ENCODE data around the gene CTNNA1. TPM values are rescaled to one million over a fixed set of nuclear protein-coding genes. Genes with fewer than 3 reads are reported as not detected.

Gene CTNNA1
- total RNA-seq, 4 donors from 2014 or later, result 223 to 304 (median 263) TPM

- H3K4me3 ChIP-seq (ENCODE audit: low read depth, poor library complexity, severe bottlenecking), result no peak overlapping the region
- WGBS, 2 donors, result 63 to 69% methylated on average over 1 of the region's 1 CpG
- no peak for DNase-seq (ENCODE audit: low spot score in 2 of 2)
- TF ChIP-seq, protein P1, sequence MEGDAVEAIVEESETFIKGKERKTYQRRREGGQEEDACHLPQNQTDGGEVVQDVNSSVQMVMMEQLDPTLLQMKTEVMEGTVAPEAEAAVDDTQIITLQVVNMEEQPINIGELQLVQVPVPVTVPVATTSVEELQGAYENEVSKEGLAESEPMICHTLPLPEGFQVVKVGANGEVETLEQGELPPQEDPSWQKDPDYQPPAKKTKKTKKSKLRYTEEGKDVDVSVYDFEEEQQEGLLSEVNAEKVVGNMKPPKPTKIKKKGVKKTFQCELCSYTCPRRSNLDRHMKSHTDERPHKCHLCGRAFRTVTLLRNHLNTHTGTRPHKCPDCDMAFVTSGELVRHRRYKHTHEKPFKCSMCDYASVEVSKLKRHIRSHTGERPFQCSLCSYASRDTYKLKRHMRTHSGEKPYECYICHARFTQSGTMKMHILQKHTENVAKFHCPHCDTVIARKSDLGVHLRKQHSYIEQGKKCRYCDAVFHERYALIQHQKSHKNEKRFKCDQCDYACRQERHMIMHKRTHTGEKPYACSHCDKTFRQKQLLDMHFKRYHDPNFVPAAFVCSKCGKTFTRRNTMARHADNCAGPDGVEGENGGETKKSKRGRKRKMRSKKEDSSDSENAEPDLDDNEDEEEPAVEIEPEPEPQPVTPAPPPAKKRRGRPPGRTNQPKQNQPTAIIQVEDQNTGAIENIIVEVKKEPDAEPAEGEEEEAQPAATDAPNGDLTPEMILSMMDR (IDR thresholded peaks at IDR 0.05), result no peak
- no peak for TF ChIP-seq POLR2A (IDR thresholded peaks at IDR 0.05)
- intact Hi-C loops (cut with DNase I; ENCODE audit: low total_unique reads), result no loop called here
Measured at GRCh38 chr5:138972230-138972629, 219.0 kb downstream of the CTNNA1 start.

GRCh38 chr5:138972836-138973235 lies 219.6 kb downstream of the CTNNA1 start:
- no peak overlapping the region for H3K4me3 ChIP-seq (ENCODE audit: low read depth, poor library complexity, severe bottlenecking)
- TF ChIP-seq POLR2A (IDR thresholded peaks at IDR 0.05), result no peak
- TF ChIP-seq, protein P1 (IDR thresholded peaks at IDR 0.05), result no peak
- WGBS, 2 donors, result 85 to 91% methylated on average over 4 of the region's 4 CpGs
- intact Hi-C loops (cut with DNase I; ENCODE audit: low total_unique reads), result no loop called here
- no peak for DNase-seq (ENCODE audit: low spot score in 2 of 2)

DNA sequence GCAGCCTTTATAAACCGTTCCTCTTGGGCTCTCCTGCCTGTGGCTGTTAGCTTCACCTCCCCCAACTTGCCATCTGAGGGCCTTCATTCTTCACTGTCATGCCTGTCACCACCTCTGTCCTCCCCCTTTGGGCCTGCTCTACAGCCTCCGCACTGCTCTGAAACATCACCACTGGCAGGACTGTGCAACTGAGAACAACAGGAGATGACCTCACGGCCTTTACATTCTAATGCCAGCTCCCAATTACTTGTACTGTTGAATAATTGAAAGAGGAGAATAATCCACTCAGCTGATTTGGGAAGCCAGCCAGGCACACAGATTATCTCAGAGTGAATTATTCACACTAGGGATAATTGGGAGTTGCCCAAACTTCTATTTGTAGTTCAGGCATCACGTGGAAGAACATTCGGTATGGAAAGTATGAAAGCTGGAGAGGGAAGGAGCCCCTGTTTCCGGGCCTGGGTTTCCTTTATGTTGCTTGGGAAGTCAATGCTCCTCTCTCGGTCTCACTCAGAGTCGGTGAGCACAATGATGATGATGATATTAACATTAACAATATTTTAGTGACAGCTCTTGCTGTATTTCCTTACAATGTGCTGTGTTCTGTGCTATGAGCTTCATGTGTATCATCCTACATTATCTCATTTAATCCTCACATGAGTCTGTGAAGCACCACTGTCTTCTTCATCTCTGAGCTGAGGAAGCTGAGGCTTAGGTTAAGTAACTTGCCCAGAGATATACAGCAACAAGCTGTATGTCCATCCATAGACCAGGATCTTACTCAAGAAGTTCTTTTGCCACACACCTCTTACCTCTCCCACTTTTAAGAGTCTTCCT lies 221.2 kb downstream of the CTNNA1 start:
- H3K4me3 ChIP-seq (ENCODE audit: low read depth, poor library complexity, severe bottlenecking), result no peak overlapping the region
- intact Hi-C loops (cut with DNase I; ENCODE audit: low total_unique reads), result no loop called here
- peak; percentile 41 to 89 for DNase-seq (ENCODE audit: low spot score in 2 of 2)
- WGBS, 2 donors, result 35 to 40% methylated on average over 8 of the region's 8 CpGs
- TF ChIP-seq, protein P1 (IDR thresholded peaks at IDR 0.05), result no peak
- TF ChIP-seq POLR2A (IDR thresholded peaks at IDR 0.05), result no peak

- intact Hi-C loops (cut with DNase I; ENCODE audit: low total_unique reads), result no loop called here
- 68 to 74% methylated on average over 10 of the region's 10 CpGs for WGBS, 2 donors
- DNase-seq (ENCODE audit: low spot score in 2 of 2), result peak; percentile 47 to 82
- no peak overlapping the region for H3K4me3 ChIP-seq (ENCODE audit: low read depth, poor library complexity, severe bottlenecking)
- TF ChIP-seq, protein P1 (IDR thresholded peaks at IDR 0.05), result no peak
Measured at GRCh38 chr5:138975098-138975847, 222.0 kb downstream of the CTNNA1 start.

- TF ChIP-seq, protein P1 (IDR thresholded peaks at IDR 0.05), result no peak
- TF ChIP-seq POLR2A (IDR thresholded peaks at IDR 0.05), result no peak
- H3K4me3 ChIP-seq (ENCODE audit: low read depth, poor library complexity, severe bottlenecking), result no peak overlapping the region
- intact Hi-C loops (cut with DNase I; ENCODE audit: low total_unique reads), result no loop called here
- WGBS, 2 donors, result 74 to 86% methylated on average over 1 of the region's 1 CpG
- no peak for DNase-seq (ENCODE audit: low spot score in 2 of 2)
Measured at GRCh38 chr5:138978080-138978479, 224.9 kb downstream of the CTNNA1 start.

Data from lower leg skin (tissue), 4 donors.